ENCODE data around the gene ISCA2. TPM values are rescaled to one million over a fixed set of nuclear protein-coding genes. Genes with fewer than 3 reads are reported as not detected.

The ISCA2 gene
- total and polyA plus RNA-seq, 2 experiments from 2014 or later = 44.0 to 171 TPM

GRCh38 chr14:74462993-74463392 lies 30.6 kb upstream of the ISCA2 start (continued):
- TF ChIP-seq ZNF462 (CRISPR knock-in tag; IDR thresholded peaks at IDR 0.05) (no peak), CREB1 (CRISPR knock-in tag; IDR thresholded peaks at IDR 0.05; ENCODE audit: low read depth) (no peak), ZNF114 (CRISPR knock-in tag; IDR thresholded peaks at IDR 0.05) (no peak), ETS1 (IDR thresholded peaks at IDR 0.05) (no peak), EZH2phosphoT487 (IDR thresholded peaks at IDR 0.05; ENCODE audit: unreplicated experiment) (no peak), EZH2 (IDR thresholded peaks at IDR 0.05; ENCODE audit: low read depth, unreplicated experiment) (no peak)

- H3K36me3 ChIP-seq (ENCODE audit: insufficient read depth) = no peaks in the 10 kb centered on the region
- Mint-ChIP-seq H3K9me3 (no peaks in the 10 kb centered on the region), H3K4me1 (peaks cover 12% of the 10 kb centered on the region), H3K27me3 (ENCODE audit: insufficient read depth, low read depth, poor library complexity) (no peaks in the 10 kb centered on the region), H3K4me3 (no peak overlapping the region), H3K27ac (no peak overlapping the region), H3K36me3 (ENCODE audit: low read depth) (no peaks in the 10 kb centered on the region)
- H3K79me2 ChIP-seq (replicated peaks; ENCODE audit: insufficient read depth) = no peaks in the 10 kb centered on the region
- H3K27ac ChIP-seq (ENCODE audit: low read depth) = no peak overlapping the region
- H3K27me3 ChIP-seq (ENCODE audit: insufficient read depth) = no peaks in the 10 kb centered on the region
- H3K4me1 ChIP-seq (ENCODE audit: insufficient read depth) = no peaks in the 10 kb centered on the region
- DNase-seq (ENCODE audit: low spot score) = no peak
- H2AFZ ChIP-seq = no peak overlapping the region
- no peaks in the 10 kb centered on the region for H3K9me2 ChIP-seq (ENCODE audit: insufficient read depth)
- no peak overlapping the region for H3K4me2 ChIP-seq
- no peaks in the 10 kb centered on the region for H4K20me1 ChIP-seq (replicated peaks; ENCODE audit: insufficient read depth)
- no peak for ATAC-seq
- no peaks in the 10 kb centered on the region for H3F3A ChIP-seq (replicated peaks; ENCODE audit: low read depth)
- H3K4me3 ChIP-seq = no peak overlapping the region
- TF ChIP-seq CTCF (conservative IDR thresholded peaks at IDR 0.05; ENCODE audit: low read depth in 2 of 2) (no peak), STAT1 (IDR thresholded peaks at IDR 0.05; ENCODE audit: unreplicated experiment) (no peak), CREB1 (CRISPR knock-in tag; IDR thresholded peaks at IDR 0.05; ENCODE audit: low read depth) (no peak), EZH2phosphoT487 (IDR thresholded peaks at IDR 0.05; ENCODE audit: unreplicated experiment) (no peak), JUNB (IDR thresholded peaks at IDR 0.05; ENCODE audit: unreplicated experiment) (no peak), NANOG (IDR thresholded peaks at IDR 0.05; ENCODE audit: borderline replicate concordance) (no peak), EZH2 (IDR thresholded peaks at IDR 0.05; ENCODE audit: low read depth, unreplicated experiment) (no peak)
Observed at GRCh38 chr14:74463697-74464096, 29.9 kb upstream of the ISCA2 start.
